Activated gamma-delta T cell treated with Interleukin-2 at 50 U/mL for 16 hours (primary cell): ENCODE data around the gene CREBBP.

ENCODE experiments used
- DNase-seq: peaks from one replicate; pipeline ENCODE4 v3.0.0-alpha.2; 2020

Gene CREBBP

DNA sequence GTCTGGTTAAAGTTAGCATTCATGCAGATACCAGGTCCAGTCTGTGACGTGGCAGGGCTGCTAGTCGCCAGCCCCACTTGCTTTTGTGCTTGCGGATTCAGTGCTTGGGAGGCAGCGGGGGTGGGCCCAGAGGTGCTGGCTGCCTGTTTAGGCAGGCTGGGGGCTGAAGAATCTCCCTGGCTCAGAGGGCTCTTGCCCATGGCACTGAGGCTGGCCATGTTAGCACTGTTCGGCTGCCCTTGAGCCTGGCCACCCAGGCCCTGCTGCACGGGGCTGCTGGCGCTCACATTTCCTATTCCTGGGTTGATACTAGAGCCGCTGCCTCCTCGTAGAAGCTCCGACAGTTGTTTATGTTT is 30.0 kb downstream of the CREBBP start:
- no peak for DNase-seq

DNA sequence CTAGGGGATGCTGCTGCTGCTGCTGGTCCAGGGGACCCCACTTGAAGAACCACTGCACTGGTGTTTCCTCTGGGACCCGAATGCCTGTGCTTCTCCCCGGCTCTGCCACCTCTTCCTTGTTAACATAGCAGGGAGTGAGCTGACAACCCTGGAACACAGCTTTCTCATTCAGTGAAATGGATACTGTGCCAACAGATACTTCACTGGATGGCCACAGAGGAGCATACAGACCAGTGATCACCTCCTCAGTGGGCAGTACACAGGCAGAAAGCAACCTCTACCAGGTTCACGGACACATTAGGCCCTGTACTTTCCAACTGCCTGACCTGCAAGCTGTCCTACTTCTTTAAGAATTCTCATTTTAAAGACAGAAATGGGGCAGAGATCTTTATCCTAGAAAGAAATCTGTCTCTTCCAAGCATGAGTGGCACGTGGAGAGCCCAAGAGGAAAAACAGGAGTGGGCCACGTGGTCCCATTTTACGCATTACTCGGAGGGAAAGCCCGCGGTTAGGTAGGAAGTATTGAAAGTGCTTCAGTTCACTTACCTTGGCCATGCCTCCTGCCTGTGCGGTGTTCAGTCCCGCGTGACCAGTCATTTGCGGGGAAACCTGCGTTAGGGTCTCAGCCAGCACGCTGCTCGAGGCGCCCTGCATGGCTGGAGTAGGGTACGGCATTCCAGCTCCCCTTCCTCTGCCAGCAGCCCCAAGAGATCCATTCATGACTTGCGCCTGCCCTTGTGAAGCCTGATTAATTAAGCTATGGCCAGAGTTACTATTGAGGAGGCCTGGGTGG is 30.6 kb downstream of the CREBBP start:
- no peak for DNase-seq

DNA sequence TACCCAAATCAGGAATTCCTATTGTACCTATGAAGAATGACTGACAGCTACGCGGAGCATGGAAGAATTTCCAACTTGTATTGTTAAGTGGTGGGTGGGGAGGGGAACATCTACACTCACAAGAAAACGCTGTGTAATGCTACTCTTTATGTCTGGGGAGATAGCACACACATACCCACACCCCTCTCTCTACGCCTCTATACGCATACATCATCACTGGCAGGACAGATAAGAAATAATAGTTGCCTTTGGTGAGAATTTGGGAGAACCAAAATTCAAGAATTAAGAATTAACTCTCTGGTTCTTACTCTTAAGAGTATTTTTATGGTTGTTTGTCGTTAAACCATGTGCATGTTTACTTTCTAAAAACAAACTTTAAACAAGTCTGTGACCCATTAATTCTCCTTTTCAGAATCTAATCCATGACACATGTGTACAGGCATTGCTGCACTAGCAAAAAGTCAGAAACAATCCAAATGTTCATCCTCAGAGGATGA is 33.9 kb downstream of the CREBBP start:
- DNase-seq, result no peak

DNA sequence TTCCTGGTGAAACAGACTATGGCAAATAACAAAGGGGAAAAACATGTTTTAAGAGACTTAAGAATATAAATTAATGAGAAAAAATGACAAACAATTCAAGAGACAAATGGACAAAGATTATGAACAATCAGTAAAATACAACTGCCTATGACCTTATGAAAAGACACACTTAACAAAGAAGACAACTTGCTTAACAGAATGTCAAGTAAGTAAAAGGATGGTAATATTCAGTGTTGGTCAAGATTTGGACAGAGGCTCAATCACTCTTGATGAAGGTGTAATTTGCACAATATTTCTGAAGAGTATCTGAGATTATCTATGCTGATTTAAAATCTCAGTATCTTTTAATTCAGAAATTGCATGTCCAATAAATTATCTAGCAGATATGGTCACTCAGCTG is 34.4 kb downstream of the CREBBP start:
- DNase-seq, result no peak

DNA sequence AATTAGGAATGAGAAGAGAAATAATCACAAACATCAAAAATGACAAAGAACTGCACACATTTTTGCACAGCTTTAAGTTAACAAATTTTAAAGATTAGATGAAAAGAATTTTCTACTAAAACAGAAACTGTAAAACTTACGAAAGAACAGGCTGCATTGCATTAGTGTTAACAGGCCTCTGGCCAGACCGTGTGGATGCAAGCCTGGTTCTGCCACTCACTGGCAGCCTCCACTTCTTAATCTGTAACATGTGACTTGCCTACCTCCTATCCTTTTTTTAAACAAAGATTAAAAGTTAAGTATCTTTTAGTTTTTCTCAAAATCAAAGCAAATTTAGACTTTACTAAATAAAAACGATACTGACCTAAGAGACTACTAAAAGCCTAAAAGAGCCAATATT is 37.5 kb downstream of the CREBBP start:
- DNase-seq, result no peak

DNA sequence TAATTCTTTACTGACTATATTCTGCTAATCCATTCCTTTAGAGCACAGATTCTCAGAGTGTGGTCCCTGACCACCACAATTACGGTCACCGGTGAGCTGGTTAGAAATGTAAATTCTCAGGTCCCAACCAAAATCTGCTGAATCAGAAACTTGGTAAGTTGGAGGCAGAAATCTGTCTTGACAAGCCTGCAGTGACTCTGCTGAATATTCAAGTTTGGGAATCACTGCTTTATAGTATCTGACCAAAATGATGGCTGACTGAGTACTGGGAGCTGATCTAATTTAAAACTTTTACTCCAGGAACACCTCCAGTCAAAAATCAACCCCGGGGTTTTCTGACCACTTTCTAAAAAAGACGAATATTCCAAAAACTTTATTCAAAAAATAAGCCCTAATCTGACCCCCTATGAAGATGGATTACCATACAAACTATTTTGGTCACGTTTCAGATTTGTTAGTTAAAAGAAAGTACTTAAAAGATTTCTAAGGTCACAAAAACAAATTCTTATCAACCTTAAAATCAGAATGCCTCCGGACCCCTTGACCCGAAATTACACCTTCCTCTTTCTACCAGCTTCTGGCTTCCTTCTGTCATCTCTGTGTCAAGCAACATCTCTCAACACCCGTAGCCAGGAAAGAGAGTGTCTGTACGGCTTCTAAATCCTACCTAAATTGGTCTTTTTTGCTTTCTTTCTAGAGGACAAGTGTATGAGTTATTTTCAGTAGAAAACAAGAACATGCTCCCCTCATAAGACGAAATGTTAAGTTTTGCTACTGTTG is 38.6 kb downstream of the CREBBP start:
- DNase-seq, result no peak

DNA sequence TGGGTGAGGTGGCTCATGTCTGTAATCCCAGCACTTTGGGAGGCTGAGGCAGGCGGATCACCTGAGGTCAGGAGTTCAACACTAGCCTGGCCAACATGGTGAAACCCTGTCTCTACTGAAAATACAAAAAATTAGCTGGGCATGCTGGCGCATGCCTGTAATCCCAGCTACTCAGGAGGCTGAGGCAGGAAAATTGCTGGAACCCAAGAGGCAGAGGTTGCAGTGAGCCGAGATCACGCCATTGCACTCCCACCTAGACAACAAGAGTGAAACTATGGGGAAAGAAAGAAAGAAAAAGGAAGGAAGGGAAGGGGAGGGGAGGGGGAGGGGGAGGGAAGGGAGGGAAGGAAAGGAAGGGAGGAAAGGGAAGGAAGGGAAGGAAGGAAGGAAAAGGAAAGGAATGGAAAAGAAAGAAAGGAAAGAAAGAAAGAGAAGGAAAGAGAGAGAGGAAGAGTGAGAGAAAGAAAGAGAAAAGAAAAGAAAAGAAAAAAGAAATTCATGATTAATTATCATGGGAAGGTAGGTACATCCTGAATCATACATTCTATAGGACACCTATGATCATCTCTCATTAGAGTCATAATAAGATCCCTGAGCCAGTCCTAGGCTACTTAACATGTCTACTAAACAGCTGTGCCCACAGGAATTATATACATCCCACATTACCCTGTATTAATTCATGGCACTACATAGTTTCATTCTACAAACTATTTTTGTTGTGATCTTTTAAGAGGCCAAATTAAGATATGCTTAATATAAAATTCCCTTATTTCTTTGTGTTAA is 40.9 kb downstream of the CREBBP start:
- DNase-seq, result no peak

DNA sequence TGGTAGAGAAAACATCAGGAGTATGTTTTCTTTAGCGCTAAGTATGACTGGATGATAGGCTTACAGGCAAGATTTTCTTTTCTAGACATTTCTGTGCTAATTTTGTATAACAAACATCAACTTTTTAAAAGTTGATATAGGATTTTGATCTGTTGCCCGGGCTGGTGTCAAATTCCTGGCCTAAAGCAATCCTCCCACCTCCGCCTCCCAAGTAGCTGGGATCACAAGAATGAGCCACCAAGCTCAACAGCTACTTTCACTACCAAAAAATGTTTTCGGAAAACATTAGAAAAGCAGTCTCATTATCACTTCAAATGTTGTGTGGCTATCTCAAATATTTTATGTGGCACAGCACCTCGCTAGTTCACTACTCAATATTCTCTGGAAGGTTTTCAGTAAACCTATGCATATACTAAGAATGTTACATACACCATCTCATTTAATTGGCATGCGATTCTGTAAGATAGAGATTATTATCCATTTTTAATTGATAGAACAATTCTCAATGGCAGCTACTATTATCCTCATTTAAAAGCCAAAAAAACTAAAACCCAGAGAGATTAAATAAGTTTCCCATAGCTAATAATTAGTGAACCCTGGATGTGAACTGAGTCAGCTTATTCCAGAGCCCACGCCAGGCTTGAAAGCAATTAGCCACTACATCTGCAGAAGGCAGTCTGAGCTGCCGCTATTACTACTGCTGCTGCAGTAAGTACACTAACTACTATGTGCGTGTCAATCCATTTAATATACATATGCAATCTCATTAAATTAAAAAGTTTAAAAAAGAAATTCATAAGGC is 41.7 kb downstream of the CREBBP start:
- DNase-seq, result no peak

DNA sequence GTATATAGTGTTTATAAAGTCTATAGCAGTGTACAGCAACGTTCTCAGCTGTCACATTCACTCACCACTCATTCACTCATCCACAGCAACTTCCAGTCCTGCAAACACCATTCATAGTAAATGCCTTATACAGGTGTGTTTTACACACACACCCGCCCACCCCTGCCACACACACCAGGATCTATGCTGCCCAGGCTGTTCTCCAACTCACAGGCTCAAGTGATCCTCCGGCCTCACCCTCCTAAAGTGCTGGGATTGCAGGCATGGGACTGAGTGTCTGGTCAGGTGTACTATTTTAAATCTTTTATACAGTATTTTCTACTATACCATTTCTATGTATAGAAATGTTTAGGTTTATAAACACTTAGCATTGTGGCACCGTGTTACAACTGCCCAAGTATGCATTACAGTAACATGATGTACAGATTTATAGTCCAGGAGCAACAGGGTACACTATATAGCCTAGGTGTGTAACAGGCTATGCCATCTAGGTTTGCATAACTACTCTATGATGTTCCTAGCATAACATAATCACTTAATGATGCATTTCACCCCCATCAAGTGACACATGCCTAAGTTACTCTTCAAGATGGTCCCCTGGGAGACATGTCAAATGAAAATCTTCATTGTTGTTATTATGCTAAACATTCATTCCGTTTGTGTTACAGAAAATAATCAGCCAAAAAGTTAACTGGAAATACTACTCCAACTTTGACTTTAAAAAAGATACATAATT is 42.5 kb downstream of the CREBBP start:
- no peak for DNase-seq

DNA sequence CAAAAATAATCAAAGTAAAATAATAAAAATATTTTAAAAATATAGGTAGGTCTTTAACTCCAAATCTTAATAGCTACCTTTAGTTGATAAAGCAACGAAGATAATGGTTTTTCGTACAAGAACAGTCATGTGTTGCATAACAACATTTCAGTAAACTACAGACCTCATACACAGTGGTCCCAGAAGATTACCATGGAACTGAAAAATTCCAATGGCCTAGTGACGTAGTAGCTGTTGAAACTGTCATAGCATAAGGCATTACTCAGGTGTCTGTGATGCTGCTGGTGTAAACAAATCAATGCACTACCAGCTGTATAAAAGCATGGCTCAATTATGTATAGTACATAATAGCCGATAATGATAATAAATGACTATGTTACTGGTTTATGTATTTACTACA is 43.9 kb downstream of the CREBBP start:
- no peak for DNase-seq

DNA sequence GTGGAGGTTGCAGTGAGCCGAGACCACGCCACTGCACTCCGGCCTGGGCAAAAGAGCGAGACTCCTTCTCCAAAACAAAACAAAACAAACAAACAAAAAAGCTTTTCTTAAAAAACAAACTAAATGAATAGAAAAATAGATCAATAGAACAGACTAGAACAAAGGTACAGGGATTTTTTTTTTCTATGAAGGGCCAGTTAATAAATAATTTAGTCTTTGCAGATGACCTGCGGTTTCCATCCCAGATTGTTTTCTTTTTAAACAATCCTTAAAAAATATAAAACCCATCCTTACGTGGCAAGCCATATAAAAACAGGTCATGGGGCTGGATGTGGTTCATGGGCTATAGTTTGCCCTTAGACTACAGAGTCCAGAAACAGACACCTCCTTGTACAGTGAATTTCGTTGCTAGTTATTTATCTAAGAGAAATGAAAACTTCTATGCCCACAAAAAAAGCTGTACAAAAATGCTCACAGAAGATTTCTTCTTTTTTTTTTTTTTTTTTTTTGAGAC is 45.4 kb downstream of the CREBBP start:
- DNase-seq, result no peak

DNA sequence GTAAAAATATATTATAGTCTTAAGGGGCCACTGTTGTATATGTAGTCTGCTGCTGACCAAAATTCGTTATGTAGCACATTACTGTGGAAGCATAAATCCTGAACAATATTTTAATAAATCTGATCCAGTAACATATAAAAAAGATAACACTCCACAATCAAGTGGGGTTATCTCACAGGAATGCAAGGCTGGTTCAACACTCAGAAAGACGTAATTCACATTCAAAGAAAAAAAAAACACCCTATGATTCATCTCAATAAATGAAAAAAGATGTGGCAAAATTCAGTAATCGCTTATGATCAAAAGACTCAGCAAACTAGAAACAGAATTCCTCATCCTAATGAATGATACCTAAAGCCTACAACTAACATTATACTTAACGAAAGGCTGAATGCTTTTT is 47.8 kb downstream of the CREBBP start:
- no peak for DNase-seq

DNA sequence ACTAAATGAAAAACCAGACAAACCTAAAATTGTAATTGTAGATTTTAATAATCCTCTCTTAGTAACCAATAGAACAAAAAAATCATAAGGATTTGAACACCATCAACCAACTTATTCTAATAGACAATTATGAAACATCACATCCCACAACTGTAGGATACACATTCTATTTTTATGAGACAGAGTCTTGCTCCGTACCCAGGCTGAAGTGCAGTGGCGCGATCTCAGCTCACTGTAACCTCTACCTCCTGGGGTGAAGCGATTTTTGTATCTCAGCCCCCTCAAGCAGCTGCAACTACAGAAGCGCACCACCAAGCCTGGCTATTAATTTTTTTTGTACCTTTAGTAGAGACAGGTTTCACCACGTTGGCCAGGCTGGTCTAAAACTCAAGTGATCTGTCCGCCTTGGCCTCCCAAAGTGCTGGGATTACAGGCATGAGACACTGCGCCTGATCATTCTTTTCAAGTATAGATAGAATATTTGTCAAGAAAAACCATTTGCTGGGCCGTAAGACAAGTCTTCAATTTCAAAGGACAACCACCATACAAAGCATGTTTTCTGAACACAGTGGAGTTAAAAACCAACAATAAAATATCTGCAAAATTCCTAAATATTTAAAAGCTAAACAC is 49.8 kb downstream of the CREBBP start:
- DNase-seq, result no peak

DNA sequence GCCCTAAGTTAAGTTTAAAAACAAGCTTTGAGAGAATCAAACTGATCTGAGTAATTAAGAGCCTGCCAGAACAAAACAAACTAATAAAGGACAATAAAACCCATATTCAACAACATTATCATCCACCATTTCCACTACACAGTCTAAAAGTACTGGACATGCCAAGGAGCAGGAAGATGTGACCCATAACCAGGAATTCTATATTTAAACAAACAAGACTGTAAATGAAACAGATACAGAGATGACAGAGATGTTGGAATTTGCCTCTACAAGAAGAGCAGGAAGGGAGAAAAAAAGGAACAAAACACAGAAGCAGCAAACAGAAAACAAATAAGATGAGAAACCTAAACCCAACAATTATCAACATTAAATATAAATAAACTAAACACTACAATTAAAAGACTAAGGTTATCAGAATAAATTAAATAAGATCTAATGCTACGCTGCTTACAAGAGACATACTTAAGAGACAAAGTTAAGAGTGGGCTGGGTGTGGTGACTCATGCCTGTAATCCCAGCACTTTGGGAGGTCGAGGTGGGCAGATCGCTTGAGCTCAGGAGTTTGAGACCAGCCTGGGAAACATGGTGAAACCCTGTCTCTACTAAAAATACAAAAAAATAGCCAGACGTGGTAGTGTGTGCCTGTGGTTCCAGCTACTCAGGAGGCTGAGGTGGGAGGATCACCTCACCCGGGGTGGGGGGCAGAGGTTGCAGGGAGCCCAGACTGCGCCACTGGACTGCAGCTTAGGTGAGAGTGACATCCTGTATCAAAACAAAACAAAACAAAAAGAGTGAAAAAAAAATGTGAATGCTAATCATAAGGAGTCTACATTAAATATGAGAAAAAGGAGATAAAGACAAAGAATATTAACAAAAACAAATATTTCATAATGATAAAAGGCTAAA is 50.6 kb downstream of the CREBBP start:
- no peak for DNase-seq

DNA sequence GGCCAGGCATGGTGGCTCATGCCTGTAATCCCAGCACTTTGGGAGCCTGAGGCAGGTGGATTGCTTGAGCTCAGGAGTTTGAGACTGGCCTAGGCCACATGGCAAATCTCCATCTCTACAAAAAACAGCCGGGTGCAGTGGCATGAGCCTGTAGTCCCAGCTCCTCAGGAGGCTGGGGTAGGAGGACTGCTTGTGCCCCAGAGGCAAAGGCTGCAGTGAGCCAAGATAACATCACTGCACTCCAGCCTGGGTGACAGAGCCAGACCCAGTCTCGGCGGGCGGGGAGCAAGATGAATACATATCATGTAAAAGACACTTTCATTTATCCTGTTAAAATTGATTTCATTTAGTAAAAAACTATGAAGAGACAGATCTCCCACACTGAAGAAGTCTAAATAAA is 54.6 kb downstream of the CREBBP start:
- DNase-seq, result no peak

DNA sequence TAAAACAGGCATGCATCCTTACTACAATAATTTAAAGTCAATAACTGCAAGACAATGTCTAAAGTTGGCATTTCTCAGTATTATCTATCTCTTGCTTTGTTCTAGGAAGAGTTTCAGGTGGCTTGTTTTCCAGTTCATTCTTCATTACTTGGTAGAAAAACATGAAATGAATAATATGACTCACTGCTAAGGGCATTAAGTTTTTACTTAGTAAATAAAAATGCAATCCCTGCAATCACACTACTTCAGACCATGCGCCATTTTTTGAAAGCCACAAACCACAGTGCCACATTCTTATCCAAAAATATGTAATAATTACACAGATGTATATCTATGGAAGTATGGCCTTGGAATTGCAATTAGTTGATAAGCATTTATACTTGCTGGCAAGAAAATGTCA is 55.4 kb downstream of the CREBBP start:
- DNase-seq, result no peak

DNA sequence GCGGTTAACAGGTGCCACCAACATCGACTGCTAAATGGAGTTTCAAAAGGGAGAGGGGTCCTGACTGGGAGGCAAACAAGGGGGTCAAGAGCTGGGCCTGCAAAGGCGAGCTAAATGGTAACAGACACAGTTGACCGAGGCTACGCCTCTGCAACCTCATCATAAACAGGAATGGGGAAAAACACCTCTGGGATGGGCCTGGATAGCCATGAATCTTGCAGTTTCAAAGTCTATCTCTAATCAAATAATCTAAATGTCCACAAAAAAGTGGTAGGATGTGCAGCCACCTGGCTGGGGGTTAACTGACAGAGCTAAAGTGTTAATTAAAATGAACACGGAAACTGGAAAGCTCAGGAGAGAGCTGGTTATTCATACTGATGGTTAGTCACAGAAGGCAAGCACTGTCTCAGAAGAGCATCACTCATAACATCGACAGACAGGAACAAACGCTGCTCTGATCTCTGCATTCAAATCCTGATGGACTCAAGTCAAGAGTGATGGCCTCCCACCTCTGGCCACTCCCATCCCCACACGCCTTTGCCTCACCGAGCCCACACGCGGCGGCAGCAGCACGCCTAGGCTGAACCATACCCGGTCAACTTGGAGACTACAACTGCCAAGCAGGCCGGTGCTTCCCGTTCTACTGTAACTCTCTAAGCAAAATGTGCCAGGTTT is 56.3 kb downstream of the CREBBP start:
- DNase-seq, result no peak

DNA sequence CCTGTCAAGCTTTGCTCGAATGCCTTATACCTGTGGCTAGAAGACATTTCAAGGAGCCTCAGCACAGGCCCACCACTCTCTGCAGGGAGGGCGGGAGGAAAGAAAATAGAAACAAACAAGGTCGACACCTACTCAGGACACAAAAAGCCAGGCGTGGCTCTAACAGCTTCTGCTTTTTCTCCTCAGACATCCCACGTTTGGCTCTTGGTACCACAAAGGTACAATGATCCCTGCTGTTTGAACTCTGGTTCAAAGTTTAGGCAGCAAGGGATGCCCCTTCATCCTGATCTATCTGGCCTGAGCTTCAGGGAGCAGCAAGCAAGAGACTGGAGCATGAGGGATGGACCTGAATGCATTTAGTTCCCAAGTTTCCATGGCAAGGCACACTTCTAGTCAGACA is 57.1 kb downstream of the CREBBP start:
- no peak for DNase-seq

DNA sequence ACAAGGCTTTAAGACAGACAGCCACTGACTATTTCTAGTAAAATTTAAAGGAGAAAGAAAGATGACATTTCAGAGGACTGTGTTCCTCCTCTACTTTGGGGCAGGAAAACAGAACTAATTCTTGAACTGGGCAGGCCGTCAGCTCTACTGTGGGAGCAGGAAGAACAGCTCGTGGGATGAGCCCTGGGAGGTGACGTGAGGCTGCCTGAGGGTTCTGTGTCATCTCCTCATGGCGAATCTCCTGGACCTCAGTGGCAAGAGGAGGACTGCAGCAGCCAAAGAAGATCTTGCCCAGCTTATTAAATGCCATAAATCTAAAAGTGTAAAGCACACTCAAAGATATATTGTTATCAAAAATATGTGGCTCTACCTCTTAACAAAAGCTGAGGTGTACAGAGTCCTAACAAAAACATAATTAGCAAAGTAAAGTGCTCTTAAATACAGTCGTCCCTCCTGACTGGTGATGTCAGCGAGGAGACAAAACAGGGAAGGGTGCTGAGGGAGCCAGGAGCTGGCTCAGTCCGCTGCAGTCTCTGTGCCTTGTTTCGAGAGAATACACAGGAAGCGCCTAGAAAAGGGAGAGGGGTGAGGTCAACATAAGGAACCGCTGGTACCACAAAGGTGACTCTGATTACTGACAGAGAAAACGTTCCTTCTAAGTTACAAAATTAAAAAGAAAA is 58.0 kb downstream of the CREBBP start:
- no peak for DNase-seq
